H1 (cell line): ENCODE results near the gene SAT2. TPM values are rescaled to one million over a fixed set of nuclear protein-coding genes. Genes with fewer than 3 reads are reported as not detected.
A peak's percentile ranks its signal among the peaks of the same experiment; 100 is the strongest.

Experiments
- BRCA1 ChIP-seq: IDR thresholded peaks from 2 replicates; pipeline ENCODE4 v1.6.1; 2012; ENCODE audit warnings: low read depth, low read length, improper control_type of control experiment
- CHD7 ChIP-seq: fragments of 300-600 bp; sonication (generic); IDR thresholded peaks from 2 replicates; pipeline ENCODE4 v1.7.1; 2012; ENCODE audit warnings: low read length, moderate library complexity, mild to moderate bottlenecking, inconsistent platforms; ENCODE audit not compliant: insufficient replicate concordance
- CREB1 ChIP-seq: IDR thresholded peaks from 2 replicates; pipeline ENCODE4 v1.6.1; 2012; ENCODE audit warnings: inconsistent platforms
- CTBP2 ChIP-seq: IDR thresholded peaks from 2 replicates; pipeline ENCODE4 v1.7.0; 2011; ENCODE audit warnings: borderline replicate concordance, mild to moderate bottlenecking, moderate library complexity, mixed read lengths, low read length; ENCODE audit not compliant: insufficient read depth, insufficient read length
- HDAC6 ChIP-seq: IDR thresholded peaks from one replicate; pipeline ENCODE4 v1.7.1; 2012; ENCODE audit warnings: low read depth, mild to moderate bottlenecking, inconsistent platforms, low read length, moderate library complexity
- KDM5A ChIP-seq: fragments of 200-600 bp; IDR thresholded peaks from 2 replicates; pipeline ENCODE4 v1.7.1; 2012; ENCODE audit warnings: mild to moderate bottlenecking, low read length, inconsistent platforms, mixed read lengths
- PHF8 ChIP-seq: fragments of 200-600 bp; sonication (generic); conservative IDR thresholded peaks from 2 replicates; pipeline ENCODE4 v1.7.1; 2012; ENCODE audit warnings: low read depth, mild to moderate bottlenecking, inconsistent platforms, low read length, moderate library complexity
- SP4 ChIP-seq: IDR thresholded peaks from 2 replicates; pipeline ENCODE4 v1.6.1; 2012; ENCODE audit warnings: low read length, inconsistent platforms
- polyA plus RNA-seq, 7 experiments: library from polyadenylated mRNA; depleted of rRNA in 3 of 7; stranded (reverse) in 5 of 7; unstranded in 2 of 7; fragments of >200 nt in 5 of 7; fragments of 200-250 nt in 2 of 7; gene quantifications; 1 replicate in 5 of 7; 2 replicates in 1 of 7; 4 replicates in 1 of 7; pipeline versions ENCODE4 v1.2.1 to v1.2.3, GENCODE V29; 2011 to 2013; ENCODE audit warnings: missing spikeins in 2 of 7, mixed read lengths in 2 of 7
- total RNA-seq: library from RNA; stranded (reverse); fragmentation: NEBNext Ultra II Directional; extraction: Animal tissue kit (Norgen Biotek cat#: 25700); gene quantifications from 2 replicates; pipeline ENCODE4 v1.2.1, GENCODE V29; 2021

Gene SAT2
- total and polyA plus RNA-seq, 2 of the 8 experiments (the other 6 are each of a cell fraction or from before 2014, with no cell fraction given): 36.4 to 72.3 TPM

GRCh38 chr17:7579001-7579833 lies 48.4 kb downstream of the SAT2 start, which contains the start of gene CD68 (continued):
- TF ChIP-seq CREB1 (no peak; the same call in 1 of the 2 replicates), CHD7 (peak; percentile 47), KDM5A (no peak), BRCA1 (no peak), SP4 (peak; percentile 28; the same call in 1 of the 2 replicates), CTBP2 (no peak), PHF8 (no peak), HDAC6 (no peak)
- TF ChIP-seq, all 59 proteins: peak for 12
